Natural killer cell treated with Interleukin-12 subunit alpha and Interleukin-12 subunit beta and Interleukin-15 and Interleukin-18, amount 100 ng/mL, for 72 hours (primary cell): ENCODE measurements around the gene CBR1. TPM values are rescaled to one million over a fixed set of nuclear protein-coding genes. Genes with fewer than 3 reads are reported as not detected.

ENCODE experiments used
- ATAC-seq, 2 donors: fragments of 150-1000 bp; cut with Tn5 transposase in 1 of 2; sonication (Bioruptor Pico), chemical (Tn5 transposase) in 1 of 2; 2 replicates each; pipeline ENCODE4 v1.10.0; 2021
- DNase-seq: peaks from one replicate; pipeline ENCODE4 v3.0.0; 2022; ENCODE audit warnings: low spot score
- H3K27ac Mint-ChIP-seq, 2 donors: 1 replicate in 1 of 2; 2 replicates in 1 of 2; pipeline ENCODE4 v1.8.0; 2022; ENCODE audit warnings: mixed read lengths in 2 of 2, mild to moderate bottlenecking in 1 of 2, moderate library complexity in 1 of 2
- H3K27me3 Mint-ChIP-seq, 2 donors: 1 replicate in 1 of 2; 2 replicates in 1 of 2; pipeline ENCODE4 v1.8.0; 2022; ENCODE audit warnings: mixed read lengths in 2 of 2
- H3K36me3 Mint-ChIP-seq: one replicate; pipeline ENCODE4 v1.8.0; 2022; ENCODE audit warnings: mixed read lengths
- H3K4me1 Mint-ChIP-seq, 2 donors: 1 replicate in 1 of 2; 2 replicates in 1 of 2; pipeline ENCODE4 v1.8.0; 2022; ENCODE audit warnings: low read depth in 2 of 2, mixed read lengths in 2 of 2, mild to moderate bottlenecking in 1 of 2
- H3K4me3 Mint-ChIP-seq: one replicate; pipeline ENCODE4 v1.8.0; 2022; ENCODE audit warnings: mixed read lengths
- H3K9me3 Mint-ChIP-seq: 2 replicates; pipeline ENCODE4 v1.8.0; 2022; ENCODE audit warnings: mixed read lengths
- total RNA-seq, 2 donors: library from RNA; stranded (reverse); gene quantifications; one replicate each; pipeline ENCODE4 v1.2.3, GENCODE V29; 2022

CBR1 gene
- total RNA-seq, 2 donors from 2014 or later = 34.2 to 43.3 TPM

GRCh38 chr21:36100971-36101641 lies 31.3 kb downstream of the CBR1 start:
- Mint-ChIP-seq H3K4me3 (no peak overlapping the region), H3K27me3 (peaks cover 24 to 31% of the 10 kb centered on the region in 2 donors), H3K27ac (no peak overlapping the region), H3K36me3 (no peaks in the 10 kb centered on the region), H3K9me3 (no peaks in the 10 kb centered on the region), H3K4me1 (peaks cover 8 to 18% of the 10 kb centered on the region in 2 donors)
- no peak for DNase-seq
- no peak for ATAC-seq

GRCh38 chr21:36103434-36103833 lies 33.6 kb downstream of the CBR1 start:
- H3K27me3 Mint-ChIP-seq = peaks cover 36 to 49% of the 10 kb centered on the region in 2 donors
- no peak for ATAC-seq
- H3K36me3 Mint-ChIP-seq = no peaks in the 10 kb centered on the region
- no peak overlapping the region for H3K4me3 Mint-ChIP-seq
- H3K27ac Mint-ChIP-seq = no peak overlapping the region
- no peaks in the 10 kb centered on the region for H3K9me3 Mint-ChIP-seq
- H3K4me1 Mint-ChIP-seq = peaks cover 8 to 18% of the 10 kb centered on the region in 2 donors
- no peak for DNase-seq

DNA sequence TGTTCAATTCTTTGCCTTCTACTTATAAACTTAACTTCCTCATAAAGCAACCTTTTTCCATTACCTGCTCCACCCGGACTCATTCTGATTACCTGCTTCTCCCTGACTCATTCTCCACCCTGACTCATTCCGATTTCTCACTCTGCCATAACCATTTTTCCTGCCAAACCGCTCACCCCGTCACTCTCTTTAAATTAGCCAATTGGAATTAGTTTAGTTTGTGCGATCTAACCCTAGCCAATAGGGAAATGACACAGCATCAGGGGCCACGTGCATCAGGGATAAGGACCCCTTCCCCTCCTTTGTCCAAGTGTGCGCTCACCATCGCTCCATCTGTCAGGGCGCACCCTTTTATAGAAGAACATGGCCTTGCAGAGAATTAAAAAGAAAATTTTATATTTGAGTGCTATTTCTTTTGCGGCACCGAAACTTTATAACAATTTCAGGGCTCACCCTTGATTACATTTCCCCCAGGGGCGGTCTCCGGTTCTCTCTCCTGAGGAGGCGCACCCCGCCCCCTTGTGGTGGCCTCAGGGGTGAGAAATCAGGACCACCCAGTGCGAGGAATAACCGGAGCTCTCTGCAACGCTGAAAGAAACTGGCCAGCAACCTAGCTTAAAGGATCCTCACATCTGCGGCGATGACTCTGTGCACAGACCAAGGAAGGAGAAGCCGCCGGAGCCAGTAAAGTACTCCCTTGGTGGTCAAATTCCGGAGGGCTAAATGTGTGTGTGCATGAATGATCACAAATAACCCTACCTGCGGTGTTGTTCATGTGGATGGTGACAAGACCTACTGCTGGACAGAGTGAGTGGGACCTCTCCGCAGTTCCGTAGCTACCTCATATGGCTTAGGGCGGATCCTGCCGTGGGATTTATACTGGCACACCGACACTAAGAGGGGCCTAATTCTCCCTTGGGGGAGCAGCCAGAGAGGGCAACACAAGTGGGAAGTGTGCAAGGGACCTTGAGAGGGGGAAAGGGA lies 34.8 kb downstream of the CBR1 start:
- Mint-ChIP-seq H3K4me3 (peak overlapping the region; percentile 51), H3K27ac (no peak overlapping the region), H3K27me3 (peaks cover 36 to 59% of the 10 kb centered on the region in 2 donors), H3K9me3 (no peaks in the 10 kb centered on the region), H3K36me3 (no peaks in the 10 kb centered on the region), H3K4me1 (peaks cover 8 to 18% of the 10 kb centered on the region in 2 donors)
- ATAC-seq (peak in 1 of 2 donors; percentile 48), DNase-seq (no peak)

GRCh38 chr21:36105327-36105842 lies 35.6 kb downstream of the CBR1 start:
- ATAC-seq = no peak
- Mint-ChIP-seq H3K4me3 (peak overlapping the region; percentile 51), H3K27me3 (peaks cover 39 to 67% of the 10 kb centered on the region in 2 donors)

DNA sequence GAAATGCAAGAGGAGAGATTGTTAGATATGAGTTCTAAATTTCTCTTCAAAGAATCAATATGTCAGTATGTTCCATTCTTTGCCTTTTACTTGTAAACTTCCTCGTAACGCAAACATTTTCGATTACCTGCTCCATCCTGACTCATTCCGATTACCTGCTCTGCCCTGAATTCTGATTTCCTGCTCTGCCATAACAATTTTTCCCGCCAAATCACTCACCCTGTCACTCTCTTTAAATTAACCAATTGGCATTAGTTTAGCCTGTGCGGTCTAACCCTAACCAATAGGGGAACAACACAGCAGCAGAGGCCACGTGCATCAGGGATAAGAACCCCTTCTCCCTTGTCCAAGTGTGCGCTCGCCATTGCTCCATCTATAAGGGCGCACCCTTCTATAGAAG lies 40.0 kb downstream of the CBR1 start:
- no peaks in the 10 kb centered on the region for H3K9me3 Mint-ChIP-seq
- peaks cover 29 to 55% of the 10 kb centered on the region in 2 donors for H3K27me3 Mint-ChIP-seq
- peaks cover 18 to 26% of the 10 kb centered on the region in 2 donors for H3K4me1 Mint-ChIP-seq
- ATAC-seq = no peak
- no peak overlapping the region for H3K27ac Mint-ChIP-seq
- no peak for DNase-seq
- H3K36me3 Mint-ChIP-seq = no peaks in the 10 kb centered on the region
- H3K4me3 Mint-ChIP-seq = no peak overlapping the region

More at GRCh38 chr21:36105327-36105842, 35.6 kb downstream of the CBR1 start:
- DNase-seq = no peak
- no peaks in the 10 kb centered on the region for H3K9me3 Mint-ChIP-seq
- H3K4me1 Mint-ChIP-seq = peaks cover 8 to 18% of the 10 kb centered on the region in 2 donors
- no peak overlapping the region for H3K27ac Mint-ChIP-seq
- H3K36me3 Mint-ChIP-seq = no peaks in the 10 kb centered on the region

- Mint-ChIP-seq H3K27ac (no peak overlapping the region), H3K4me1 (peaks cover 17% of the 10 kb centered on the region in 2 donors), H3K9me3 (no peaks in the 10 kb centered on the region), H3K36me3 (no peaks in the 10 kb centered on the region), H3K27me3 (peaks cover 17 to 41% of the 10 kb centered on the region in 2 donors), H3K4me3 (no peak overlapping the region)
- DNase-seq (no peak), ATAC-seq (no peak)
These were observed 41.4 kb downstream of the CBR1 start for GRCh38 chr21:36111238-36111637.

DNA sequence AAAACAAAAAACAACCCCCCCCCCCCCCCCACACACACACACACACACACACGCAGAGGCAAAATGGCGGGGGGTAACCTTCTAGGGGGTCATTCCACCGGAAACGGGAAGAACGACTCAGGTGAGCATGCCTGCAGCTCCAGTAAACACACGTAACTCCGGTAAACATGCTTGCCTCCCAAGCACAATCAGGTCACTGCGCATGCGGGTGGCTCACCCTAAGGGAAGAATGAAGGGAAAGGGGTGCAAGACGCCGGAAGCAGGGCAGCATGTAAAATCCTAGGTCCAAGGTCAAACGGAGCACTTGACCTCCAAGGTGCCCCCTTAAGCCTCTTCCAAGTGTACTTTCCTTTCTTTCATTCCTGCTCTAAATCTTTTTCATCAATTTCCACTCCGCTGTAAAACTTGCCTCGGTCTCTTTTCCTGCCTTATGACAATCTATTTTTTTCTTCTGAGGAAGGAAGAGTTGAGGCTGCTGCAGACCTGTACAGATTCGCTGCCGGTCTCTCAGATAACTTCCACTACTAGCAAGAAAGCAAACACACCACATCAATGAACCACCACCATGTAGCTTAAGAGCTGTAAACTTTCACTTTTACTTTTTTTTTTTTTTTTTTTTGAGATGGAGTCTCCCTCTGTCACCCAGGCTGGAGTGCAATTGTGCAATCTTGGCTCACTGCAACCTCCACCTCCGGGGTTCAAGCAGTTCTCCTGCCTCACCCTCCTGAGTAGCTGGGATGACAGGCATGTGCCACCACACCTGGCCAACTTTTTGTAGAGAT lies 44.0 kb downstream of the CBR1 start:
- peak overlapping the region; percentile 83 for H3K4me3 Mint-ChIP-seq
- ATAC-seq (peak; percentile 32 to 74), DNase-seq (no peak)
- H3K27ac Mint-ChIP-seq = peak overlapping the region; percentile 18 to 45
- H3K36me3 Mint-ChIP-seq = no peaks in the 10 kb centered on the region
- peaks cover 17% of the 10 kb centered on the region in 2 donors for H3K4me1 Mint-ChIP-seq
- H3K9me3 Mint-ChIP-seq = no peaks in the 10 kb centered on the region
- peaks cover 6 to 20% of the 10 kb centered on the region in 2 donors for H3K27me3 Mint-ChIP-seq

DNA sequence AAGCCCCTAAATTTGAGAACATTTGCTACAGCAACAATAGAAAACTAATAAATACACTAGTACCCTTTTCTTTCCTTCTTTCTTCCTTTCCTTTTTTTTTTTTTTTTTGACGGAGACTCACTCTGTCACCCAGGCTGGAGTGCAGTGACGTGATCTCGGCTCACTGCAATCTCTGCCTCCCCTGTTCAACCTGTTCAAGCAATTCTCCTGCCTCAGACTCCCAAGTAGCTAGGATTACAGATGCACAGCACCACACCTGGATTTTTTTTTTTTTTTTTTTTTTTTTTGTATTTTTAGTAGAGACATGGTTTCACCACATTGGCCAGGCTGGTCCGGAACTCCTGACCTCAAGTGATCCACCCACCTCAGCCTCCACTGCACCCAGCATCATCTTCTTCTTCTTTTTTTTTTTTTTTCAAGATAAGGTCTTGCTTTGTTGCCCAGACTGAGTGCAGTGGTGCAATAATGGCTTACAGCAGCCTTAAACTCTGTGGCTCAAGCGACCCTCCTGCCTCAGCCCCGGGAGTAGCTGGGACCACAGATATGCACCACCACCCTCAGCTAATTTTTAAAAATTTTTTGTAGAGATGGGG lies 45.4 kb downstream of the CBR1 start:
- H3K4me3 Mint-ChIP-seq = no peak overlapping the region
- no peaks in the 10 kb centered on the region for H3K36me3 Mint-ChIP-seq
- no peak for DNase-seq
- no peak overlapping the region for H3K27ac Mint-ChIP-seq
- H3K27me3 Mint-ChIP-seq = peaks cover 2 to 7% of the 10 kb centered on the region in 2 donors
- H3K4me1 Mint-ChIP-seq = peaks cover 17% of the 10 kb centered on the region in 2 donors
- ATAC-seq = no peak
- H3K9me3 Mint-ChIP-seq = no peaks in the 10 kb centered on the region

- peaks cover 15 to 17% of the 10 kb centered on the region in 2 donors for H3K4me1 Mint-ChIP-seq
- H3K27me3 Mint-ChIP-seq = no peaks in the 10 kb centered on the region
- no peaks in the 10 kb centered on the region for H3K36me3 Mint-ChIP-seq
These were observed 47.5 kb downstream of the CBR1 start for GRCh38 chr21:36117286-36117741.

GRCh38 chr21:36120304-36120888 lies 50.6 kb downstream of the CBR1 start:
- no peak overlapping the region for H3K4me3 Mint-ChIP-seq
- no peaks in the 10 kb centered on the region for H3K9me3 Mint-ChIP-seq
- peaks cover 0 to 1% of the 10 kb centered on the region in 2 donors for H3K4me1 Mint-ChIP-seq
- no peaks in the 10 kb centered on the region for H3K36me3 Mint-ChIP-seq
- H3K27me3 Mint-ChIP-seq = no peaks in the 10 kb centered on the region
- H3K27ac Mint-ChIP-seq = no peak overlapping the region
- DNase-seq (no peak), ATAC-seq (no peak)

More at GRCh38 chr21:36117286-36117741, 47.5 kb downstream of the CBR1 start:
- no peaks in the 10 kb centered on the region for H3K9me3 Mint-ChIP-seq
- no peak overlapping the region for H3K27ac Mint-ChIP-seq
- H3K4me3 Mint-ChIP-seq = no peak overlapping the region
- ATAC-seq = no peak
- DNase-seq = no peak
